Suppressor macrophage treated with lipopolysaccharide for 4 hours (primary cell): ENCODE data around the gene PNPLA6.
A peak's percentile ranks its signal among the peaks of the same experiment; 100 is the strongest.

Experiments
- DNase-seq: peaks from one replicate; pipeline ENCODE4 v3.0.0-alpha.2; 2020

Gene PNPLA6

DNA sequence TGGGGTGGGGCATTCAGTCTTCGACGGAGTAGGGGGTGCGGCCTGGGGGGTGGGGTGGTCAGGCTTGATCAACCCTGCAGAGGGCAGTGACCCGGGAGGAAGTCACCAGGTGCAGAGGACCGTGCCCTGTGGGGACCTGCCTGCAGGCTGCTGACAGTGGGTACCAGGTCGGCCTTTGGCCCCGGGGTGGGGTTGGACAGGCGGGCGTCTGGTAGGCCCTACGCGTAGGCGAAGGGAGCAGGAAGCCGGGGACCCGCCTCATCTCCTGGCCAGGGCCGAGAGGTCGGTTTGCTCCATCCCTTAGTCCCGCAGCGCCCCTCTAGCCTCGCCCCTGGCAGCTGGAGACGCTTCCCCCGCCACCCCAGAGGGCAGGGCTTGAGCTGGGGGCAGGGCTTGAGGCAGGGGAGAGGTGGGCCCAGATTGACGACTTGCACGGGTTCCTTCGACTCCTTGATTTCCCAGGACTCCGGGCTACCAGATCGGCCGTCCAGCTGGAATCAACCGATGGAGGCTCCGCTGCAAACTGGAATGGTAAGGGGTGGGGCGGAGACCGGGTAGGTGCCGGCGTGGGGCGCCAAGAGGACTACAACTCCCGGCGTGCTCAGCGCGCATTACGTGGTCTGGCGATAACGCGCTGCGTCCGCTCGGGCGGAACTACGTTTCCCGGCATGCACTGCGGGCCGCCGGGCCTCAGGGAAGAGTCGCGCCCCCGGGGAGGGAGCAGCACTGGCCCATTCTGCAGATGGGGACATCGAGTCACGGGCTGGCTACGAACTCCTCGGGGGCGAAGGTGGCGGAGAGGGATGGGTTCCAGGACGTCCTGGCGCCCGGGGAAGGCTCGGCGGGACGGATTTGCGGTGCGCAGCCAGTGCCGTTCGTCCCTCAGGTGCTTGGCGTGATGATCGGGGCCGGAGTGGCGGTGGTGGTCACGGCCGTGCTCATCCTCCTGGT lies at the start of gene PNPLA6:
Gene PNPLA6, plus strand, starts transcription at position 671 of the 951 bp plus-strand sequence. Its CDS starts 72 bp downstream, at position 743.
- peak; percentile 95 for DNase-seq

GRCh38 chr19:7486923-7487322 lies 48.6 kb upstream of the PNPLA6 start:
- no peak for DNase-seq

DNA sequence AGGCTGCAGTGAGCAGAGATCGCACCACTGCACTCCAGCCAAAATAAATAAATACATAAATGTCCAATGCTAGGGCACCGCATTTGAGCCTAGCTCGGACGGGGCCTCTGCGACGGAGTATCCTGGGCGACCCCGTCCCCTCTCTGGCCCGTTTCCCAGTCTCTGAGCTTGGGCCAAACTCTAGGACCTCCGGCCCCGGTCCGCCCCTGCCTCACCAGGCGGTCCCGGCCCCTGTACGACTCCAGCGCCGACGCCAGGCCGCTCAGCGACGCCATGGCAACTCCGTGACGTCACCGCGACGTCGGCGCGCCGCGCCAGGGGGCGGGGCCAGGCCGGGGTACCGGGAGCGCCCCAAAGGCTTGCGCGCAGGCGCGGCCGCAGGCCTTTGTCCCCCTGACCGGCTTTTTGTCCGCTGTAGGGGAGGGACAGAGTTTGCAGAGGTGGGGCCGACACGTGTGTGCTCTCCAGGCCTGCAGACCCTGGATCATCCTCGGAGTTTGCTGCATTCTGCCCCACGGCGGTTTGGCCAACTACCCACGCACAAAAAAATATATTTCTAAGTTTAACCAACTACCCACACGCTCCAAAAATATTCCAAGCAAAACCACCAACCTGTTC lies 46.7 kb upstream of the PNPLA6 start, which contains the start of gene PEX11G:
Gene PEX11G, minus strand, starts transcription at position 300 of the 618 bp plus-strand sequence. Its CDS starts 25 bp downstream, at position 275.
- peak; percentile 92 for DNase-seq

DNA sequence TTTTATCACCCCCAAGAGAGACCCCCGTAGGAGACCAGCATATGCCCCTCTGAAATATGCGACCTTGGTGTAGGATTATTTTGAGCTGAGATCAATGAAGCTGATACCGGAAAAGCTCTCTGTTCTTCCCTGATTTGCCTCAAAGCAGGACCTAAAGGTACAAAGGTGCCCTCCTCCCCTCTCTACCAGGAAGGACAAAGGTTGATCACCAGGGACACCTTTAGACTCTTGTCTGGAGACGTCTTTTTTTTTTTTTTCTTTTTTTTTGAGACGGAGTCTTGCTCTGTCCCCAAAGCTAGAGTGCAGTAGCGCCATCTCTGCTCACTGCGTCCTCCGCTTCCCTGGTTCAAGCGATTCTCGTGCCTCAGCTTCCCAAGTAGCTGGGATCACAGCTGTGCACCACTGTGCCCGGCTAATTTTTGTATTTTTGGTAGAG lies 45.9 kb upstream of the PNPLA6 start:
- no peak for DNase-seq

DNA sequence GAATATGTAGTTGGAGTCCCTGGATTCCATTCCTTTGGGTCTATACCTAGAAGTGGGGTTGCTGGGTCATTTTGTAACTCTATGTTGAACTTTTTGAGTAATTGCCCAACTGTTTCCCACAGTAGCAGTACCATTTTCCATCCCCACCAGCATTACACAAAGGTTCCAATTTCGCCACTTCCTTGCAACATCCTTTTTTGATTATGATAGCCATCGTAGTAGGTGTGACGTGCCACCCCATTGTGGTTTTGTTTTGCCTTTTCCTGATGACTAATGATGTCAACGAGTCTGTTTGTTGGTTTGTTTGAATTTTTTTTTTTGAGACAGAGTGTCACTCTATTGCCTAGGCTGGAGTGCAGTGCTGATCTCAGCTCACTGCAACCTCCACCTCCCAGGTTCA lies 43.4 kb upstream of the PNPLA6 start:
- DNase-seq = peak; percentile 97

- no peak for DNase-seq
These were observed 43.0 kb upstream of the PNPLA6 start for GRCh38 chr19:7492558-7492957.

DNA sequence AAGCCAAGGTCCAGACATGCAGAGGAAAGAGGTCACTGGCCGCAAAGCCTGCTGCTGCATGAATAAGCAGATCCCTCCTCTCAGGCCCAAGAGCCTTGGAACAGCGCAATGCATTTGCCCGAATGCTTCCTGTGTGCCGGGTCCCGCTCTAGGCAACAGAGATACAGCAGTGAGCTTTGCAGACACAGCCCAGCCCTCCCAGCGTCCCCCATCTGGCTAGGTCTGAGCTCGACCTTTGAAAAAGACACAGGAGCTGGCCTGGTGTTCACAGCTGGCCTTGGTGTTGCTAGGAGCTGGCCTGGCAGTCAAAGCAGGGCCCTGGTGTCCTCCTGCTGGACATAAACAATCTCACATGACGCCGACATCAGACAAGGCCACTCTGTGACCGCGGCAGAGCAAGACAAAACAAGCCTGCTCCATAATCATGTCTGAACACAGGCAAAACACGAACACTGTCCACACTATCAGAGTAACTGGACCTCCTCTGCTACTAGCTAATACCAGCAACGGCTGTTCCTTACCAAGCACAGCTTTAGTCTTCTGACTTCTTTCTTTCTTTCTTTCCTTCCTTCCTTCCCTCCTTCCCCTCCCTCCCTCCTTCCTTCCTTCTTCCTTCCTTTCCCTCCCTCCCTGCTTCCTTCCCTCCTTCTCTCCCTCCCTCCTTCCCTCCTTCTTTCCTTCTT lies 41.0 kb upstream of the PNPLA6 start:
- DNase-seq = no peak

DNA sequence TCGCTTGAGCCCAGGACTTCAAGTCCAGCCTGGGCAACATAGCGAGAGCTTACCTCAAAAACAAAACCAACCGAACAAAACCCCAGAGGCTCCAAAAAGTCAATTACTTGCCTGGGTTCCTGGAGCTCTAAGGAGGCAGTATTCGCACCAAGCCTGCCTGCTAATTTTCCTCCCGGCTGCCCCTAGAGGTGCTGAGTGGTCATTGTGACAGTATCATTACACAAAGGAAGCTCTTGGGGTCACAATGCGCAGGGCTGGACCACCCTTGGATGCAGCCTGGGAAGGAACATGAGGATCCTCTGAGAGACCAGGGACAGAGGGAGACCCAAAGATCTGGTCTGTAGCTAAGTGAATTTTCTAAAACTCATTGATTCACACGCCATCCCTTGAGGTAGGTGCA lies 38.2 kb upstream of the PNPLA6 start:
- no peak for DNase-seq

- DNase-seq = no peak
These were observed 34.6 kb upstream of the PNPLA6 start for GRCh38 chr19:7500811-7501450.

DNA sequence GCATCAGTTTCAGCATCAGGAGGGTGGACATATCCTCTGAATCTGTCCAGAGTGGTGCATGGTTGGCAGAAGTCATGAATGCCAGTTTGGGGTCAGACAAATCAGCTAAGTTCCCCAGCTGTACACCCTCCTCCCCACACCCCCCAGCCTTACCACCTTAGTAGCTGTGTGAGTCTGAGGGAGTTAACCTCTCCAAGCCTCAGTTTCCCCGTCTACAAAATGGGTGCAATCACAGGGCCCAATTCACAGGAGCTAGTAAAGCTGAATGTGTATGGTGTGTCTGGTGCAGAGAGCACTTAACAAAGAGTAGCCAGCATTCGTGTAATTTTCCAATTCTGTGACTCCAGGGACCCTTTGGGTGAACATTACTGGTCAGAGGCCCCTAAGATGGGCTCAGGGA lies 33.0 kb upstream of the PNPLA6 start:
- no peak for DNase-seq

DNA sequence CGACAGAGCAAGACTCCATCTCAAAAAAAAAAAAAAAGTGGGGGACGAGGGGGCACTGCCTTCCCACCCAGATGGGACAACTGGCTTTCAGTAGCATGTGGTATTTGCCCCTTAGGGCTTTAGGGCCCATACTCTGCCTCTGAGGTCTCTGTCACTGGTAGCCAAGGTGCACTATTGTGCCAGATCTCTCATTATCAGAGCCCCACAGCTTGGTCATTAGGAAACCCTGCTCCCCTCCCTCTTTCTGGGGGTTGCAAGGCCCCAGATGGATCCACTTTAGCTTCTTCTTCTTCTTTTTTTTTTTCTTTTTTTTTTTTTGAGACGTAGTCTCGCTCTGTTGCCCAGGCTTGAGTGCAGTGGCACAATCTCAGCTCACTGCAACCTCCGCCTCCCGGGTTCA lies 30.8 kb upstream of the PNPLA6 start:
- DNase-seq = no peak

DNA sequence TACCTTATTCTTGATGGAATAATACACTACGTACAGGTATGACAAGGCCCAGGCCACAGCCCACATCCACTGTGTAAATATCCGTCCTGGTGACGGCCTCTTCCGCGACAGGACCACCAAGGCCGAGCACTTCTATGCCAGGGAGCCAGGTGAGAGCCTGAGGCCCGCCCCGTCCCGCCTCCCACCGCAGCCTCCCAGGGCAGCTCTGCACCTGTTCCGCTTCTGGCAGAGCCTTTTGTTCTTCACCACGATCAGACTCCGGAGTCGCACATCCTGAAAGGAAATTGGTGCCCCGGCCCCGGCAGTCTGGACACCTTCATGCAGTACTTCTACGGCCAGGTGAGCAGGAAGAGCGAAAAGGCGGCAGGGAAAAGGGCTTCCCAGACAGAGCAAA lies 30.2 kb upstream of the PNPLA6 start:
- DNase-seq = no peak

GRCh38 chr19:7505682-7506384 lies 29.7 kb upstream of the PNPLA6 start:
- no peak for DNase-seq

DNA sequence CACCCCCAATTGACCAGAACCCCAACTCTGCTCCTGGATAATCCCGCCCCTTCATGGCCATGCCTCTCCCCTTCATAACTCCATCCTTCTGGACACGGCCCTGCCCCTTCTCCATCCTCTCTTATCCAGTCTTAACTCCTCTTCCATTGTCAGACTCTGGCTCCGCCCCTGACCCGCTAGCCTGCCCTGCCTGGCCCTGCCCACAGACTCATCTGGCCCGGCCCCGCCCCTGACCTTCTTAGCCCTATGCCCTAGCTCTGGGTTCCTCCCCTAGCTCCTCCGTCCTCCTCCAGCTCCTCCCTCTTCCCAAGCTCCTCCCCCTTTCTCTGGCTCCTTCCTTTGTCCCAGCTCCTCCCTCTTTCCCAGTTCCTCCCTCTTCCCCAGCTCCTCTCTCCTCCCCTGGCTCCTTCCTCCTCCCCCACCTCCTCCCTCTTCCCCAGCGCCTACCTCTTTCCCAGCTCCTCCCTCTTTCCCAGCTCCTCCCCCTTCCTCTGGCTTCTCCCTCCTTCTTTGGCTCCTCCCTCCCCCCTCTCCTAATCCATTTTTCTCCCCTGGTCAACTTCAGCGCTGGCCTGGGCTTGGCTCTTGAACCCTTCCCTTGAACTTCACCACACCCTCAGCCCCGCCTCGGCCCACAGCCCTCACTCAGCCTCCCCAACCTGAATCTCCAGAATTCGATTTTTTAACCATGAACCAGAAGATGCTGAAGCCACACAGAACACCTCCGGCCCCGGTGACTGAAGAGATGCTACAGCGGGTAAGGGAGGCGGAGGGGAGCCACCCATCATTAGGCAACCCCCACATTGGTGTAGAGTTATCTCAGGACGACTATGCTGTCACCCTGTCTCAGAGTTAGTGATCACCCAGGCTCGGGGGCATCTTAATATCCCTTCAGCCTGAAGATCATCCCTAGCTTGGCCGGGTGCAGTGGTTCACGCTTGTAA lies 28.9 kb upstream of the PNPLA6 start:
- DNase-seq = peak; percentile 85

GRCh38 chr19:7507884-7508283 lies 27.6 kb upstream of the PNPLA6 start:
- DNase-seq = peak; percentile 83

- DNase-seq = no peak
These were observed 25.9 kb upstream of the PNPLA6 start for GRCh38 chr19:7509625-7510024.

DNA sequence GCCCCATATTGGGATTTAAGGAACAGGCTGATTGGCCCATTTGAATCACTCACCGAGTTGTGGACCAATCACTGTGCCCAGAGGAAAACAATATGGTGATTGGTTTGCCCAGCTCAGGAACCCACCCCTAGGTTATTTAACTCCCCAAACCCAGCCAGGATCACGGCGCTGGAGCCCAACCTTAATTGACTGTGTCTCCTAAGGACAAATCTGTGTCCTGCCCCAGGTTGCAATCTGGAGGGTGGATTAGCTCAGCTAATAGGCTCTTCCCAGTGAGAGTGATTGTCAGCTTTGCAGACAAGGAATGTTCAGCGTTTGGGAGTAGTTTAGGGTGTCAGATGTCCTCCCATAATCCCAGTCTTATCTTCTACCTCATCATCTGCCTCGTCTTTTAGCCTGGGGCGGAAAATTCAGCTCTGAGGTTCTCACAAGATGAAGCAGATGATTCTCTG lies 23.1 kb upstream of the PNPLA6 start:
- no peak for DNase-seq

DNA sequence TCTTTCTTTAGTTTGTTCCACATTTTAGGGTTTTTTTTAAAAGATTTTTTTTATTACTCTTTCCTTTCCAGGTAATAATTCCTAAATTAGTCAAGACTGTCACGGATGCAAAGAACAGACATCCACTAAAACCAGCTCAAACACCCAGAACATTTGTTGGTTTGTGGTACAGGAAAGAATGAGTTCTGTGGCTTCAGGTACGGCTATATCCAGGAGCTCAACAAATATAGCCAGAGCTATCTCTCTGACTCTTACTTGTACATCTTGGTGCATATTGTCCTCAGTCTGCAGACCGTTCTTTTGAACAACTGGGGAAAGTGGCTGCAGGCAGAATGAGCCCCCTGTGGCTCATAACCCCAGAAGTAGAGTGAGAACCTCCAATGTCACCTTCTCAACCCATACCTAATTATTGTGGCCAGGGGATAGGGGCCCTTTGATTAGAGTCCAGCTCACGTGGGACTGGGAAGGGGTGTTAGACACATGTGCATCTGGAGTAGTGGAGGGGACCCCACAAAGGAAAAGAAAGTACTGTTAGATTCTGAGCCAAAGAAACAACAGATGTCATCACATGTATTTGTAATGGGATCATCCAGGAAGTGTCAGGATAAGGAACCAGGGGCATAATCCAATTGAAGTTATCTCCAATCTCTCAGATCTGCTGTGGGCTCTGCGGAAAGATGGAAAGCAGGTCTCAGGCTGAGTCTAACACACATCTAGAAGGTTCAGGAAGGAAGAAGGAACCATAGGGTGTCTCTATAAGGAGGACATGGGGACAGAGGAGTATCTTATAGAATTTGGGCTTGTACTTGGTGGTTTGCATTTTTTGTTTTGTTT lies 21.5 kb upstream of the PNPLA6 start:
- no peak for DNase-seq

DNA sequence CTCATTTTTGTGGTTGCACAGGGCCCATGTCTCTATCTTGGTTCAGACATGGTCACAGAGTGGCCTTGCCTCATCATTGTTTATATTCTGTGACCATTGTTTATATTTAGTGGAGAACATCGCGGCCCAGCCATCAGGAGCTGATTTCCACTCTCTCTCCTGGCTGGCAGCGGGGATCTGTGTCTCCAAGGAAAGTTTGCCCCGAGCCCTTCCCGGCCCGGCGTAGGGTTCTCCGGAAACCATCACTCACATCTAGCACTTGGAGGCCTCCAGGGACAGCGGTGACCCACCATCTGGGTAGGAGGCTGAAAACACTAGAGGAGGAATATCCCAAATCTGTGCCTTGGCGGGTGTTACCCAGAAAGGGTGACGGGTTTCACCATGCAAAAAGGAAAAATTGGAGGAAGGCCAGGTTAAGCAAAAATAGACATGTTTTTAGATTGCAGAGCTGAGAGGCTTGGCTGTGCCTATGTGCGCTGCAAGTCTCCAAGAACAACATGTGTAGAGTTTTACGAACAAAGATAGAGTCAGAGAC lies 20.3 kb upstream of the PNPLA6 start:
- DNase-seq = no peak

DNA sequence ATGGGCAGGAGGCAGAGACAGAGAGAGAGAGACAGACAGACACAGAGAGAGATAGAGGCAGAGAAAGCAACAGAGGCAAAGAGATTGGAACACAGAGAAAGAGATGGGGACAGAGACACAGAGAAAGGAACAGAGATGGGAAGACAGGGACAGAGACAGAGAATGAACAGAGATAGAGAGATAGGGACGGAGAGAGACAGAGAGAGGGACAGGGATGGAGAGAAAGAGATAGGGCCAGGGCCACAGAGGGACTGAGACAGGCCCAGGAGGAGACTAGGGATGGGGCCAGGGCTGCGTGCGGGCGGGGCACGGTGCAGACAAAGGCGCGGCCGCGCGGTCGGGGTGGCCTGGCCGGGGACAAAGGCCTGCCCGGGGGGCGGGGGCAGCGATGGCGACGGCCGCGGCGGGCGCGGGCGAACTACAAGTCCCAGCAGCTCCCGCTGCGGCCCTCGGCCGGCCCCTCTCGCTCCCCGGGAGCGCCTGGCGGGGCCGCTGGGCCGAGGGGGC lies 19.8 kb upstream of the PNPLA6 start, which contains the start of gene ZNF358:
Gene ZNF358, plus strand, starts transcription at position 459 of the 507 bp plus-strand sequence. CDS start 3,140 bp downstream, outside the sequence.
- DNase-seq = peak; percentile 61
